Jurkat, Clone E6-1 (cell line): ENCODE results near the gene SLC6A3.
A peak's percentile ranks its signal among the peaks of the same experiment; 100 is the strongest.
"Not testable (repeated sequence)": the region's sequence is repeated elsewhere in the genome, so short reads cannot be mapped to it uniquely, and the experiment has no call there.

Experiments
- DNase-seq: peaks from one replicate; pipeline ENCODE4 v3.0.0-alpha.2; 2011; ENCODE audit warnings: low read depth, low spot score
- H3K4me3 ChIP-seq: 2 replicates; pipeline ENCODE4 v1.5.1; 2011; ENCODE audit warnings: mild to moderate bottlenecking, low read length, control low read depth, moderate library complexity

The SLC6A3 gene

GRCh38 chr5:1364211-1364610 lies 81.0 kb downstream of the SLC6A3 start:
- no peak overlapping the region for H3K4me3 ChIP-seq
- no peak for DNase-seq

- no peak for DNase-seq
- no peak overlapping the region for H3K4me3 ChIP-seq
These were observed 81.7 kb downstream of the SLC6A3 start for GRCh38 chr5:1363581-1363980.

- no peak for DNase-seq
These were observed 82.1 kb downstream of the SLC6A3 start for GRCh38 chr5:1363160-1363559.

GRCh38 chr5:1362242-1363015 lies 82.8 kb downstream of the SLC6A3 start:
- DNase-seq, result no peak
- no peak overlapping the region for H3K4me3 ChIP-seq

More at GRCh38 chr5:1363160-1363559, 82.1 kb downstream of the SLC6A3 start:
- H3K4me3 ChIP-seq, result no peak overlapping the region

GRCh38 chr5:1360861-1361260 lies 84.4 kb downstream of the SLC6A3 start:
- H3K4me3 ChIP-seq, result no peak overlapping the region
- no peak for DNase-seq

GRCh38 chr5:1360367-1360766 lies 84.9 kb downstream of the SLC6A3 start:
- not testable (repeated sequence) for DNase-seq, H3K4me3 ChIP-seq

- no peak for DNase-seq
- H3K4me3 ChIP-seq, result no peak overlapping the region
These were observed 85.5 kb downstream of the SLC6A3 start for GRCh38 chr5:1359713-1360112.

GRCh38 chr5:1359031-1359645 lies 86.1 kb downstream of the SLC6A3 start:
- no peak overlapping the region for H3K4me3 ChIP-seq
- DNase-seq, result no peak

- no peak for DNase-seq
- H3K4me3 ChIP-seq, result no peak overlapping the region
These were observed 86.6 kb downstream of the SLC6A3 start for GRCh38 chr5:1358726-1359025.

GRCh38 chr5:1357946-1358725 lies 87.1 kb downstream of the SLC6A3 start:
- no peak for DNase-seq

GRCh38 chr5:1356873-1357787 lies 88.1 kb downstream of the SLC6A3 start:
- no peak for DNase-seq
- H3K4me3 ChIP-seq, result no peak overlapping the region

More at GRCh38 chr5:1357946-1358725, 87.1 kb downstream of the SLC6A3 start:
- no peak overlapping the region for H3K4me3 ChIP-seq

- no peak overlapping the region for H3K4me3 ChIP-seq
- no peak for DNase-seq
These were observed 90.7 kb downstream of the SLC6A3 start for GRCh38 chr5:1354576-1354975.

GRCh38 chr5:1352231-1353219 lies 92.7 kb downstream of the SLC6A3 start:
- peak; percentile 71 for DNase-seq
- no peak overlapping the region for H3K4me3 ChIP-seq

- DNase-seq, result no peak
- no peak overlapping the region for H3K4me3 ChIP-seq
These were observed 94.1 kb downstream of the SLC6A3 start for GRCh38 chr5:1351156-1351555.

GRCh38 chr5:1349246-1349645 lies 96.0 kb downstream of the SLC6A3 start:
- no peak overlapping the region for H3K4me3 ChIP-seq
- DNase-seq, result peak; percentile 46

- DNase-seq, result no peak
- no peak overlapping the region for H3K4me3 ChIP-seq
These were observed 96.3 kb downstream of the SLC6A3 start for GRCh38 chr5:1348986-1349245.

- H3K4me3 ChIP-seq, result no peak overlapping the region
- DNase-seq, result no peak
These were observed 97.7 kb downstream of the SLC6A3 start for GRCh38 chr5:1347571-1347970.
